AG09309 (cell line): ENCODE results near the gene PARP15.

Source experiments
- DNase-seq: peaks from one replicate; pipeline ENCODE4 v3.0.0-alpha.2; 2010; ENCODE audit warnings: low read depth
- H3K4me3 ChIP-seq: 2 replicates; pipeline ENCODE4 v1.5.1; 2011; ENCODE audit warnings: mild to moderate bottlenecking, low read depth, low read length, moderate library complexity; ENCODE audit not compliant: control insufficient read depth
- TF ChIP-seq, protein P1 (sequence below): IDR thresholded peaks from 2 replicates; pipeline ENCODE4 v1.5.1; 2011; ENCODE audit warnings: mild to moderate bottlenecking, low read depth, low read length, inconsistent platforms; ENCODE audit not compliant: insufficient read depth, control insufficient read depth; ENCODE audit errors: missing control alignments

PARP15 gene

DNA sequence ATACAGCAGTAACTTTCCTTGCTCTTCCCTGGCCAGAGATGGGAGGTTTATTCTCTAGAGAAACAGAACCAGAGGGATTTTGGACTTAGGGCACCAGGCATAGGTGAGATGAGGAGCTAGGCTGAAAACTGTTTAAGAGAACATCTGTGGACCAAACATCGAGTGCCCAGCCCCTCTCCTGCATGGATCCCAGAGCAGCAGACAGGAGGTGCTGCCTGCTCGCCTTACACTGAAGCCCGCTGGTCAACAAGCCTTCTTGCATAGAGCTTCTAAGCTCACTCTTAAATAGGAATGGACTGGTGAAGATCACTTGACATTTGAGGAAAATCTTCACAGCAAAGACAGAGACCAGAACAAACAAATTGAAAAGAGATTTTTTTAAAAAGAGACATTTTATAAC is 41.2 kb downstream of the PARP15 start:
- H3K4me3 ChIP-seq = no peak overlapping the region
- TF ChIP-seq, protein P1, sequence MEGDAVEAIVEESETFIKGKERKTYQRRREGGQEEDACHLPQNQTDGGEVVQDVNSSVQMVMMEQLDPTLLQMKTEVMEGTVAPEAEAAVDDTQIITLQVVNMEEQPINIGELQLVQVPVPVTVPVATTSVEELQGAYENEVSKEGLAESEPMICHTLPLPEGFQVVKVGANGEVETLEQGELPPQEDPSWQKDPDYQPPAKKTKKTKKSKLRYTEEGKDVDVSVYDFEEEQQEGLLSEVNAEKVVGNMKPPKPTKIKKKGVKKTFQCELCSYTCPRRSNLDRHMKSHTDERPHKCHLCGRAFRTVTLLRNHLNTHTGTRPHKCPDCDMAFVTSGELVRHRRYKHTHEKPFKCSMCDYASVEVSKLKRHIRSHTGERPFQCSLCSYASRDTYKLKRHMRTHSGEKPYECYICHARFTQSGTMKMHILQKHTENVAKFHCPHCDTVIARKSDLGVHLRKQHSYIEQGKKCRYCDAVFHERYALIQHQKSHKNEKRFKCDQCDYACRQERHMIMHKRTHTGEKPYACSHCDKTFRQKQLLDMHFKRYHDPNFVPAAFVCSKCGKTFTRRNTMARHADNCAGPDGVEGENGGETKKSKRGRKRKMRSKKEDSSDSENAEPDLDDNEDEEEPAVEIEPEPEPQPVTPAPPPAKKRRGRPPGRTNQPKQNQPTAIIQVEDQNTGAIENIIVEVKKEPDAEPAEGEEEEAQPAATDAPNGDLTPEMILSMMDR = no peak
- DNase-seq = no peak

DNA sequence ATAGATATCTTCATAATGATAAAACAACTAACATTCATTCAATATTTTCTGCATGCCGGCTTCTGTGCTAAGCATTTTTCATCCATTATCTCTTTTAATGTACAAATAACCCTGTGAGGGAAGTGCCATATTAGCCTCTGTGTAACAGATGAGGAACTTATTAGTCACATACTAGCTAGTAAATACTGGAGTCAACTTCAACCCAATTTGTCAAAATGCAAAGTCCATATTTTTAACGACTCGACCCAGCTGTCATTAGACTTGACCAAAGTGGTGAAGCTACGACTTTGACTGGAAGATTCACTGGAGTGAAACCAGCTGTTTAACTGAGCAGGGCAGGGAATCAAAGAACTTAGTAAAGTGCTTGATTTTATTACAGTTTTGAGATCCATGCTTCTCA is 41.6 kb downstream of the PARP15 start:
- no peak overlapping the region for H3K4me3 ChIP-seq
- TF ChIP-seq, protein P1 = no peak
- DNase-seq = no peak

- DNase-seq = no peak
- H3K4me3 ChIP-seq = no peak overlapping the region
Observed at GRCh38 chr3:122620399-122620798, 42.9 kb downstream of the PARP15 start.

DNA sequence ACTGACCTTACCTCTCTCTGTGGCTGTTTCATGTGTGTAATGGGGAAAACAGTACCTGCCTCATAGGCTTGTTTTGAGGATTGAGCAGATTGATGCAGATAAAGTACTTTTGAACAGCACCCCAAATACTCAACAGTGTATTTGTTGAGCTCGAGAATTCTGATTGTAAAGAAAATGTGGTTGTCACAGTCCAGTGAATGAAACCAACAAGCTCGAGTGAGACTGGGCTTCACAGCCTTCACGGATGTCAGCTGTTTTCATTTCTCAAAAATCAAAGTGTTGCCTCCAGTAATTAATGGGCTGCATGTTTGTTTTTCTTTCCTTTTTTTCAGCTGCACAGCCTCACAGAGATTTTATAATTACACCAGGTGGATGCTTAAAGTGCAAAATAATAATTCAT is 43.7 kb downstream of the PARP15 start:
- H3K4me3 ChIP-seq = no peak overlapping the region
- DNase-seq = no peak
- TF ChIP-seq, protein P1 = no peak

More at GRCh38 chr3:122620399-122620798, 42.9 kb downstream of the PARP15 start:
- TF ChIP-seq, protein P1 = no peak

- DNase-seq = no peak
- TF ChIP-seq, protein P1 = no peak
- no peak overlapping the region for H3K4me3 ChIP-seq
Observed at GRCh38 chr3:122623031-122623829, 45.8 kb downstream of the PARP15 start.

DNA sequence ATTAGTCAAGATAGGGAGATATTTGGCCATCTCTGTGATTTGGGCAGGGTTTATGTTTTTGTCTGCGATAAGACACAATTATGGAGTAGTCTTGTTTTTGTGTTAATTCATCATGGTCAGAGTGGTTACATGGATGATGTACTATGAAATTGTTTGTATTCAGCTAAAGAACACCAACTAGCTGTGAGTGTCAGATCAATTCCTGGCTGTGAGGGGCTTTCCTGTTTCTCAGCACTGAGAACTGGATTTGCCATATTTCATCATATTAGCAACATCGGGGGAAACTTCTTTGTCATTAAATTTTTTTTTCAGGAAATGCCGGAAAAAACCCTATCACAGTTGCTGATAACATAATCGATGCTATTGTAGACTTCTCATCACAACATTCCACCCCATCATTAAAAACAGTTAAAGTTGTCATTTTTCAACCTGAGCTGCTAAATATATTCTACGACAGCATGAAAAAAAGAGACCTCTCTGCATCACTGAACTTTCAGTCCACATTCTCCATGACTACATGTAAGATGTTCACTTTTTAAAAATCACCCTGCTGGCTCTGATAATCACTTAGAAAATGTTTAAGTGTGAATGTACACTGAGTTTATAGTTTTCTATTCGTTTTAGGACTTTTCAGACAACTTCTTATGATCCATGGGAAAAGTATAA is 49.2 kb downstream of the PARP15 start:
- TF ChIP-seq, protein P1 = no peak
- DNase-seq = no peak
- H3K4me3 ChIP-seq = no peak overlapping the region
